HG03520 (cell line): ENCODE measurements around the gene CFAP53.
"Not testable (repeated sequence)": the region's sequence is repeated elsewhere in the genome, so short reads cannot be mapped to it uniquely, and the experiment has no call there.

Source experiments
- ATAC-seq: cut with Tn5 transposase; IDR thresholded peaks from one replicate; pipeline ENCODE4 v1.9.1; 2021; ENCODE audit warnings: mild to moderate bottlenecking, moderate library complexity; ENCODE audit not compliant: unreplicated experiment

CFAP53 gene

GRCh38 chr18:50266248-50266704 is at the start of gene CFAP53:
CFAP53 (minus strand) TSS chr18:50266495; CDS start chr18:50266404, 91 bp downstream.
- ATAC-seq, result peak; percentile 74

DNA sequence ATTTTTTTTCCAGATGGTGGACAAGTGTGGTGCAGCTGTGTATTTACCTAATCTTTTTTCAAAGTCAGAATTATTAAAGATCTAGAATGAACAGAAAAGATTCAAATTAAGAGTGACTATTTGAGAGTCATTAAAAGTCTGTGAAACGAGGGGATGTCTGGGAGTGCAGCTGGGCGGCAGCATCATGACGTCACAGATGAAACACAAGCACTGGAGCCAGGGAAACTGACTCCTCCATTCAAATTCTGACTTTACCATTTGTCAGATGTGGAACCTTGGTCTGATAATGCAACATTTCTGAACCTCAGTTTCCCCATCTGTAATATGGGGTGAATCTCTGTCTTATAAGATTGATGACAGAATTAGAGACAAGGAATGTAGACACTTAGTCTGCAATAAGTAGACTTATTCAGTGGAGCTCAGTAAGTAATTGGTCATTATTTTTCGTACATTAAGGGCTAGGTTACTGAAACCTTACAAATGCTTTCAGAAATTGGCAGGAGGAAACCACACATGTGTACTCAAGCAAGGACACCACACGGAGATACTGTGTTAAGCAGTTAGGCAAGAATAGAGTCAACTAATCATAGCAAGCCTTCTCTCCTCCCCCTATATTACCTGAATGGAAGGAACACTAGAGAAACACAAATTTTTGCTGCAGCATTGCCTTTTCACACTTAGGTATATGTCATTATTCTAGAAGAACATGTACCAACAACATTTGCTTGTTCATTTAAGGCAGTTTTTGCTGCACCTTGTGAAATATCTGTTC is 49.0 kb upstream of the CFAP53 start:
- peak; percentile 70 for ATAC-seq

DNA sequence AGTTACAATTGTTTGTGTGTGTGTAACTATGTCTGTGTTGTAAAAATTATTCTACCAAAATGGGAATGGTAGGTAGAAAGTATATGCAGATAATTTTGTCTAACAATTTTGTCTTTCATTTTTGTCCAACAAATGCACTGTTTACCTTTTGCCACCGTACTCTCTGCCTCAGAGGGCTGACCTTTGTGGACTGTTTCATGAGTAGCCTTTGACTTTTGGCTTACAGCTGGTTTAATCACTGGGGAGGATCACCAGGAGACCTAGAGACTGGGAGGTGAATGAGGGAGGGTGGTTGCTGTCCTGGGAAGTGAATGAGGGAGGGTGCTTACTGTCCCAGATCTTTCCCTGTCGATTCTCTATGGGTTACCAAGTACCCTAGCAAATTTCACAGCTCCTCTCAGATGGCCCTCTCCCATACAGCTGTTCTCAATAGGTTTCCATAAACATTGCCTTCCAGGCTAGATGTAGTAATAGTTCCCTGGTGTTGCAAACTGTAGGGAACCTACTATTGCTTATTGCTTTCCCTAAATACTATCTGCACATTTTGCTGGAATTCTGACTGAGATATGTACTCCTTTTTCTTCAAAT is 47.7 kb upstream of the CFAP53 start:
- no peak for ATAC-seq

- ATAC-seq, result peak; percentile 25
Measured at GRCh38 chr18:50313031-50313607, 46.8 kb upstream of the CFAP53 start.

GRCh38 chr18:50312296-50313030 is 46.2 kb upstream of the CFAP53 start:
- peak; percentile 50 for ATAC-seq

DNA sequence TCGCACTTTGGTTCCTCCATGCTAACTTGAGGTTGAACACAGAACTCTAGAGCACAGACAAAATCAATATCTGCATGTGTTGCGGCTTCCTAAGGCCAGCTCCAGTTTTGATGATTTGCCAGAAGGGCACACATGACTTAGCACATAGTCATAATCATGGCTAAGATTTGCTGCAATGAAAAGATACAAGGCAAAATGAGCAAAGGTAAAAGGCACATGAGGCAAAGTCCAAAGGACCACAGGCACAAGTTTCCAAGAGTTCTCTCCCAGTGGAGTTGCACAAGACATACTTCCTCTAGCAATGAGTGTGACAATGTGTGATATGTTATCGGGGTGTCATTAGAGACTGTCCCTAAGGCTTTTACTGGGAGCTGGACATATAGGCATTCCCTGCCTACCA is 45.4 kb upstream of the CFAP53 start:
- no peak for ATAC-seq

DNA sequence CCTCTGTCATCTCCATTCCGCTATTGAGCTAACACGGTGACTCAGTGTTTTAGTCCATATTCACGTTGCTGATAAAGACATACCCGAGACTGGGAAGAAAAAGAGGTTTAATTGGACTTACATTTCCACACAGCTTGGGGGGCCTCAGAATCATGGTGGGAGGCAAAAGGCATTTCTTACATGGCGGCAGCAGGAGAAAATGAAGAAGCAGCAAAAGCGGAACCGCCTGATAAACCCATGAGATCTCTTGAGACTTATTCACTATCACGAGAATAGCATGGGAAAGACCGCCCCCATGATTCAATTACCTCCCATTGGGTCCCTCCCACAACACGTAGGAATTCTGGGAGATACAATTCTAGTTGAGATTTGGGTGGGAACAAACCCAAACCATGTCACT is 43.8 kb upstream of the CFAP53 start:
- ATAC-seq, result no peak

GRCh38 chr18:50308851-50309250 is 42.6 kb upstream of the CFAP53 start:
- not testable (repeated sequence) for ATAC-seq

DNA sequence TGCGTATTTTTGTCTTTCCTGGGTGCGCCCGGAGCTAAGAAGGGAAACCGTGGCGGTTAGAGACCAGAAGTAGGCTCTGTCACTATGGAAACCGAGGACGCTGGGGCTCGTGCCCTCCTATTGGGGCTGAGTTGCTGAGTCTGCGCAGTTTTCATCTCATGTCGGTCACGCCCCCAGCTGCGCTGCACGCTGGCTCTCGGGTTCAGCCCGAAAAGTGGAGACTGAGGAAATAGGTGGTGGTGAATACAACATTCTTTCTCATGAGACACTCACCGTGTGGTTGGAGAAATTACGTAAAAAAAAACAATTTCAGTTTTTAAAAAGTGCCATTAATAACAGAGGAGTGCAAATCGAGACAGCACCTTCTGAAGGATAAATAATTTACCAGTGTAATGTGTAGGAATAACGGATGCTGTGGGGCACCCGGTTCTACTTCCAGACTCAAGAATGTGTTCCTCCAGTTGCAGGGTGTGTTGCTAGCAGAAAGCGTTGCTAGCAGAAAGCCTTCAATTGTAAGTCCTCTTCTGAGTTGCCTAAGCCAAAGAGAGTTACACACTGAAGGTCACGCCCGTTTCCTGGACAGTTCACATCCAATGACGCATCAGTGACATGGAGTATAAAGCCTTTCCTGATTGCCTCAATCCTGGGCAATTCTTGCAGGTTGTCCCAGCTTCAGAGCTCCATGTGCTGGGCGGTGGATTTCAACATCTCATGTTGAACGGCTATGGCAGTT is 41.6 kb upstream of the CFAP53 start:
- peak; percentile 92 for ATAC-seq

DNA sequence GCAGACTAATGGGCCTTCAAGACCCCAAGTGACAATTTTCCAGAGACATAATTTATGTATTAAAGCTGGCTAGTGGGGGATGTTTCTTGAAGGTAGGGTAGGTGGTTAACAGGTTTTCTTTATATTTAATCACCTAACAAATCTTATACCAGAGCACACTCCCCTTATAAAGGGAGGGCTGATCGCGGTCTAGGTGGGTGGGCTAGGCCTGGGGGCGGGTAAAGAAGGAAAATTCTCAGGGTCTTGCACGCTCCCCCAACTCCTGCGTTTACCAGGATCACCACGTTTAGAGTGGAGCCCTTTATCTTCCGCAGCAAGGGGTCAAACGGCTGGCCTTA is 41.1 kb upstream of the CFAP53 start:
- ATAC-seq, result no peak

DNA sequence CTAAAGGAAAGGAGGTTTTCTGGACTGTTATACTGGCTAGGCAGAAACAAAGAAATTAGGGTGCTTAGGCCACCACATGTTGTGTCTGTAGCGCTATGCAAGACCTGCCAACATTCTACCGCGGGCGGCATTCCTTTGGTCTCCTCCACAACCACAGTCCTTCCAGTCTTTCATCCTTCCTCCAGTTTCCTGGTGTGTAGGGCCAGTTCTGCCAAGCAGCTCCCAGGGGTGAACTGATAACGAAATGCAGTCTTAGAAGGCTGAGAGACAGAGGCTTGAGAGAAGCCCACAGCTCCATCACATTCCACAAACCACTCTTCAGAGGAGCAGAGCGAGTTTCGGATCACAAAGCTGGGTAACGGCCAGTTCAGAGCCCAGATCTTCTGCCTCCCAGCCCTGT is 40.6 kb upstream of the CFAP53 start:
- no peak for ATAC-seq

DNA sequence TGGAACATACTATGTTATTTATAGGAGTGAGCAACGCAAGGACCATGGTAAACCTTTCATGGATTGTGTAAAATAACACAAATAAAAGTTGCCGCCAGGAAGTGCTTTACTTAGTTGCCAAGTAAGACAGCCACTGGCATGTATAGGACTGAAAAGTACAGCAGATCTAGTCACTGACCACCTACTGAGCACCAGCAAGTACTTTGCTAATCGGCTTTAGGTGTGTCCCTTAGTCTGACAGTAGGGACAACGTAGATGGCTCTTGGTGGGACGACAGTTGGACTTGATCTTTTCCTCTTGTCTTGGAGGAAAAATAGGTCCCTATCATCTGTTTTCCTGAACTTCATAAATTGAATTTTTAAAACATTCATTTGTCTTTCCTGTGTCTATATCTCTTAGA is 34.8 kb upstream of the CFAP53 start:
- ATAC-seq, result no peak

- no peak for ATAC-seq
Measured at GRCh38 chr18:50299626-50300388, 33.5 kb upstream of the CFAP53 start.

DNA sequence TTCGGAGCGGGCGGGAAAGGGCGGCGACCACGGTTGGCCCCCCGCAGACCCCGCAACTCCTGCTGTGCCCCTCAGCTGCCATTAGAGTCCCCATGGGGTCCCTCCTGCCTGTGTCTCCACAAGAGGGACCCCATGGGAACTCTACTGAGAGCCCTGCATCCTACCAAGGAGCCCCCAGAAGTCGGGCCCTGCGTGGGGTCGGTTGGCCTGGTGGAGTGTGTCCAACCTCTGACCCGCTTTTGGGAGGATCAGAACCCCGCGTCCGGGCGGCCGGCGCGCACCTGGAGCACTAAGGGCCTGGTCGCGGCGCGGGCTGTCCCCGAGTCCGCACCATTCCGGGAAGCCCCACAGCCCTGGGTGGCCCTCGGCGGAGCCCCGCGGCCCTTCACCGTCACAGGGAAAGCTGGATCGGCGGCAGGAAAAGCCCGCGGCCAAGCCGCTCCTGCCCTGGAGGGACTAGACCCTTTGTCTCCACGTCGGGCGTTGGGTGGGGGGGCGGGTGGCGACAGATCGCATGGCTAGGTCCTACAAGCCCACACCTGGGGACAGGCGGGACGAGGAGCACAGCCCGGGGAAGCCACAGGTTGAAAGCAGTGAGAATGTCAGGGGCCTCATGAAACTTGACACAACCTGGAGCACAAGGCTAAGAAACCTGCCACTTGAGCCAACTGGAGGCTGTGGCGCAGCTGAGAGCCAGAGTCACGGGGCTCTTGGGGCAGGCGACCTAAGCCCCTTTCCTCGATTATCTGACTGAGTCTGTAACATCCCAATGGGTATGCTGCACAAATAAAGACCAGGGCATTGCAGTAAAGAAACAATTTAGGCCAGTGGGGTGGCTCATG is 32.4 kb upstream of the CFAP53 start:
- no peak for ATAC-seq

DNA sequence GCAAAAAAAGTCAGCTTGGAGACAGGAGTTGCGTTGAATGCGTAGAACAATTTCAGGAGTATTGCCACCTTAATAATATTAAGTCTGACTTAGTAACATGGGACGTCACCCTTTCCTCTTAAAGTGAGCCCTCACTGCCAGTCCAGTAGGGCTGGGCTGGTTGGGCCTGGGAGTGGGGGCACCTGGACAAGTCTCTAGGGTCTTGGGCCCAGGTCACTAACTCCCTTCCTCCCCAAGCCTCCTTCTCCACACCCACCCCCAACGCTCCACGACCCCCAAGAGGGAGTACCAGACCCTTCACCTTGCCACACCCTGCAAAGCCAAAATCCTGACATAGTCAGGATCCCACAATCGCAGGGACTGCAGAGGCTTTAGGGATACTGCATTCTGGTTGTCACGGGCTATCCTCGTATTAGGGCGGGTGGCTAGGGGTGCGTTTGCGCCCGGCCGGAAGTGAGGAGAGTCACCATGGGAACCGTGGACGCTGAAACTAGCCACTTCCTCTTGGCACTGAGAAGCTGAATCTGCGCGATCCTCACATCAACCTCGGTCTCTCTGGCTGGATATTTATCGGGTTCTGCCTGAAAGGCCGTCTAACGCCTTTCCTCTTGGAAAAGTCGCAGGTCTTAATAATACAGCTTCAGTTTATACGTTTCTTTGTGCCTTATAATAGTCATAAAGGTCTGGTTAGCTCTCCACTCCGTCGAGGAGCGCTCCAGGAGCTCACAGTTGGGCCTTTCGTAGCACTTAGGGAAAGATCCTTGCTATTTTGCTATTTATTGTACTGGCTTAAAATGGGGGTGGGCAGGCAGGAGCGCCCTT is 31.5 kb upstream of the CFAP53 start:
- peak; percentile 99 for ATAC-seq

GRCh38 chr18:50293039-50293438 is 26.7 kb upstream of the CFAP53 start:
- no peak for ATAC-seq

DNA sequence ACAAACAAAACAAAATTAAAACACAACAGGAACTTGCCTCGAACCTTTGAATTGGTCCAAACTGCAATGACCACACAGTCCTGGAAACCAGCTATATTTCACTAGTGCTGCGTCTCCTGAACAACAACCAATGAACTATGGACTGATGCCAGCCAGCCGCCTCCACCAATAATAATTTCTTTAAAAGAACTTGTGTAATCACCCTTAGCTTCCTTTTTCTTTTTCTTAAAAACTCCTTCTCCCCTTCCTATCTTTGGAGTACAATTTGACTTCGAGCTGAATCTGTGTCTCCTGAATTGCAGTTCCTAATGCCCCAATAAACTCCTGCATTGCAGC is 22.8 kb upstream of the CFAP53 start:
- no peak for ATAC-seq

- not testable (repeated sequence) for ATAC-seq
Measured at GRCh38 chr18:50288348-50289107, 22.2 kb upstream of the CFAP53 start.
